ENCODE results near the gene CSTF1.
A peak's percentile ranks its signal among the peaks of the same experiment; 100 is the strongest.

CSTF1 gene

GRCh38 chr20:56429502-56429901 lies 37.1 kb downstream of the CSTF1 start:
- no peak for DNase-seq (ENCODE audit: low read depth)

- no peak for DNase-seq (ENCODE audit: low read depth)
These were observed 37.5 kb downstream of the CSTF1 start for GRCh38 chr20:56429941-56430340.

- no peak for DNase-seq (ENCODE audit: low read depth)
These were observed 38.0 kb downstream of the CSTF1 start for GRCh38 chr20:56430461-56430860.

GRCh38 chr20:56430957-56431356 lies 38.5 kb downstream of the CSTF1 start:
- DNase-seq (ENCODE audit: low read depth), result no peak

GRCh38 chr20:56431471-56431870 lies 39.0 kb downstream of the CSTF1 start:
- DNase-seq (ENCODE audit: low read depth), result no peak

GRCh38 chr20:56433221-56433879 lies 40.9 kb downstream of the CSTF1 start:
- no peak for DNase-seq (ENCODE audit: low read depth)

- no peak for DNase-seq (ENCODE audit: low read depth)
These were observed 41.4 kb downstream of the CSTF1 start for GRCh38 chr20:56433880-56434255.

GRCh38 chr20:56437196-56437960 lies 44.9 kb downstream of the CSTF1 start:
- DNase-seq (ENCODE audit: low read depth), result no peak

- no peak for DNase-seq (ENCODE audit: low read depth)
These were observed 45.8 kb downstream of the CSTF1 start for GRCh38 chr20:56438284-56438683.

- peak; percentile 73 for DNase-seq (ENCODE audit: low read depth)
These were observed 47.4 kb downstream of the CSTF1 start for GRCh38 chr20:56439771-56440291.

GRCh38 chr20:56440346-56441007 lies 48.0 kb downstream of the CSTF1 start:
- DNase-seq (ENCODE audit: low read depth), result no peak

GRCh38 chr20:56442389-56443365 lies 50.2 kb downstream of the CSTF1 start:
- no peak for DNase-seq (ENCODE audit: low read depth)

GRCh38 chr20:56443654-56444540 lies 51.5 kb downstream of the CSTF1 start:
- DNase-seq (ENCODE audit: low read depth), result no peak

GRCh38 chr20:56445130-56445529 lies 52.7 kb downstream of the CSTF1 start:
- DNase-seq (ENCODE audit: low read depth), result no peak

- no peak for DNase-seq (ENCODE audit: low read depth)
These were observed 53.1 kb downstream of the CSTF1 start for GRCh38 chr20:56445540-56445939.

- no peak for DNase-seq (ENCODE audit: low read depth)
These were observed 54.8 kb downstream of the CSTF1 start for GRCh38 chr20:56447227-56447626.

GRCh38 chr20:56449459-56449858 lies 57.0 kb downstream of the CSTF1 start:
- DNase-seq (ENCODE audit: low read depth), result no peak

GRCh38 chr20:56451056-56451765 lies 58.8 kb downstream of the CSTF1 start:
- no peak for DNase-seq (ENCODE audit: low read depth)

- no peak for DNase-seq (ENCODE audit: low read depth)
These were observed 60.9 kb downstream of the CSTF1 start for GRCh38 chr20:56453352-56453751.

- DNase-seq (ENCODE audit: low read depth), result no peak
These were observed 62.3 kb downstream of the CSTF1 start for GRCh38 chr20:56454754-56455153.
